AG04450 (cell line): ENCODE results near the gene ADGRV1. TPM values are rescaled to one million over a fixed set of nuclear protein-coding genes. Genes with fewer than 3 reads are reported as not detected.
A peak's percentile ranks its signal among the peaks of the same experiment; 100 is the strongest.

ENCODE experiments used
- CTCF ChIA-PET: fragments of 300-600, 350-600 bp; formaldehyde crosslinking; extraction: SDS; loops from one replicate; lab custom pipeline; 2022; ENCODE audit warnings: antibody characterized with exemption, inconsistent platforms; lab: Charles Lee
- POLR2A ChIA-PET: fragments of 350-600 bp; formaldehyde crosslinking; extraction: SDS; loops from one replicate; lab custom pipeline; 2021; ENCODE audit warnings: antibody characterized with exemption, inconsistent platforms; lab: Yijun Ruan, JAX
- DNase-seq: peaks from one replicate; pipeline ENCODE4 v3.0.0-alpha.2; 2011; ENCODE audit warnings: low read depth, low spot score
- H3K27ac ChIP-seq: one replicate; pipeline ENCODE4 v1.5.1; 2012; ENCODE audit warnings: low read depth, low read length, control low read depth
- H3K27me3 ChIP-seq: one replicate; pipeline ENCODE4 v1.6.0; 2012; ENCODE audit warnings: low read length; ENCODE audit not compliant: control insufficient read depth, insufficient read depth
- H3K4me3 ChIP-seq: 2 replicates; pipeline ENCODE4 v1.5.1; 2011; ENCODE audit warnings: mild to moderate bottlenecking, low read depth, low read length, control low read depth
- H3K9me3 ChIP-seq: 2 replicates; pipeline ENCODE4 v1.5.1; 2012; ENCODE audit warnings: low read length; ENCODE audit not compliant: control insufficient read depth, insufficient read depth
- CTCF ChIP-seq: IDR thresholded peaks from 2 replicates; pipeline ENCODE4 v1.5.1; 2011; ENCODE audit warnings: low read depth, low read length, control low read depth, inconsistent platforms
- polyA minus RNA-seq: library from RNA; depleted of rRNA, polyadenylated mRNA; stranded (reverse); fragments of >200 nt; gene quantifications from 2 replicates; pipeline ENCODE4 v1.2.3, GENCODE V29; 2011; rRNA and poly(A)+ RNA removed
- polyA plus RNA-seq: library from polyadenylated mRNA; depleted of rRNA; stranded (reverse); fragments of >200 nt; gene quantifications from 2 replicates; pipeline ENCODE4 v1.2.3, GENCODE V29; 2011; rRNA removed

Gene ADGRV1
- polyA plus RNA-seq = 0.06 TPM in 1 of 2 replicates, not detected in the other
- polyA minus RNA-seq = 0.13 TPM in 1 of 2 replicates, not detected in the other

GRCh38 chr5:90558344-90559192 lies at the start of gene ADGRV1:
TSS of gene ADGRV1 (plus strand) at chr5:90558797. CDS start at chr5:90558896, 99 bp downstream.
- ChIA-PET POLR2A (no interaction called here), CTCF (no interaction called here)
- H3K9me3 ChIP-seq = no peaks in the 10 kb centered on the region
- TF ChIP-seq CTCF = no peak
- no peak for DNase-seq
- H3K4me3 ChIP-seq = peak within 1 kb of the TSS; percentile 31
- H3K27ac ChIP-seq = no peak within 1 kb of the TSS
- peaks cover 20% of the 10 kb centered on the region for H3K27me3 ChIP-seq

- ChIA-PET POLR2A (no interaction called here), CTCF (interaction anchor here (0.8 kb wide), 1 partner anchor 60 kb away, joined by 3 read pairs; no protein-coding TSS in a partner anchor)
- no peak for TF ChIP-seq CTCF
- H3K4me3 ChIP-seq = no peak overlapping the region
- no peak for DNase-seq
- no peak overlapping the region for H3K27ac ChIP-seq
- no peaks in the 10 kb centered on the region; the same call in 1 of the 2 replicates for H3K9me3 ChIP-seq
- H3K27me3 ChIP-seq = no peaks in the 10 kb centered on the region
Observed at GRCh38 chr5:90510438-90510837, 48.2 kb upstream of the ADGRV1 start.

GRCh38 chr5:90514520-90514919 lies 44.1 kb upstream of the ADGRV1 start:
- Histone ChIP-seq H3K4me3 (no peak overlapping the region), H3K9me3 (no peaks in the 10 kb centered on the region; the same call in 1 of the 2 replicates), H3K27ac (no peak overlapping the region), H3K27me3 (no peaks in the 10 kb centered on the region)
- no peak for TF ChIP-seq CTCF
- no peak for DNase-seq
- ChIA-PET POLR2A (no interaction called here), CTCF (interaction anchor here (1.0 kb wide), 1 partner anchor 75 kb away, joined by 4 read pairs; no protein-coding TSS in a partner anchor)

GRCh38 chr5:90518661-90519060 lies 39.9 kb upstream of the ADGRV1 start:
- ChIA-PET CTCF (interaction anchor here (1.0 kb wide), 1 partner anchor 44 kb away, joined by 4 read pairs; the partner anchor contains the start of genes MBLAC2 and POLR3G), POLR2A (interaction anchor here (1.0 kb wide), 1 partner anchor 44 kb away, joined by 3 read pairs; the partner anchor contains the start of genes MBLAC2 and POLR3G)
- Histone ChIP-seq H3K27me3 (no peaks in the 10 kb centered on the region), H3K9me3 (no peaks in the 10 kb centered on the region), H3K27ac (no peak overlapping the region), H3K4me3 (no peak overlapping the region)
- no peak for TF ChIP-seq CTCF
- DNase-seq = no peak
